Neural cell (in vitro differentiated cells): ENCODE data around the gene CEP128. TPM values are rescaled to one million over a fixed set of nuclear protein-coding genes. Genes with fewer than 3 reads are reported as not detected.

ENCODE experiments used
- H2AFZ ChIP-seq: fragments of 200-600, 300-800 bp; sonication (generic), shearing (Covaris generic); 2 replicates; pipeline ENCODE4 v1.6.0; 2014; ENCODE audit warnings: low read depth, mild to moderate bottlenecking, antibody characterized with exemption, low read length, moderate library complexity
- H3F3A ChIP-seq: fragments of 200-600 bp; shearing (Covaris generic); 2 replicates; pipeline ENCODE4 v1.6.1; 2016; ENCODE audit warnings: mild to moderate bottlenecking, moderate library complexity, mixed read lengths, antibody characterized with exemption, low read length; ENCODE audit not compliant: insufficient read depth, poor library complexity, severe bottlenecking
- H3K27ac ChIP-seq: fragments of 200-600, 300-800 bp; sonication (generic), shearing (Covaris generic); 2 replicates; pipeline ENCODE4 v1.5.1; 2014; ENCODE audit warnings: mild to moderate bottlenecking, low read length, moderate library complexity
- H3K27me3 ChIP-seq: fragments of 300-800, 200-600 bp; sonication (generic), shearing (Covaris generic); 2 replicates; pipeline ENCODE4 v1.6.0; 2014; ENCODE audit warnings: mild to moderate bottlenecking, low read depth, low read length, moderate library complexity; ENCODE audit not compliant: insufficient read depth
- H3K36me3 ChIP-seq: fragments of 300-800, 200-600 bp; sonication (generic), shearing (Covaris generic); 2 replicates; pipeline ENCODE4 v1.5.1; 2014; ENCODE audit warnings: mild to moderate bottlenecking, antibody characterized with exemption, low read length, moderate library complexity; ENCODE audit not compliant: insufficient read depth
- H3K4me2 ChIP-seq: fragments of 300-800, 200-600 bp; sonication (generic), shearing (Covaris generic); 2 replicates; pipeline ENCODE4 v1.6.0; 2014; ENCODE audit warnings: mild to moderate bottlenecking, low read length
- H3K4me3 ChIP-seq: fragments of 300-800, 200-600 bp; sonication (generic), shearing (Covaris generic); 2 replicates; pipeline ENCODE4 v1.5.1; 2014; ENCODE audit warnings: mild to moderate bottlenecking, low read length, moderate library complexity
- H3K79me2 ChIP-seq: fragments of 200-600 bp; shearing (Covaris generic); replicated peaks from 2 replicates; pipeline ENCODE4 v1.6.0; 2014; ENCODE audit warnings: mild to moderate bottlenecking, low read length, moderate library complexity; ENCODE audit not compliant: insufficient read depth
- H3K9ac ChIP-seq: fragments of 300-800, 200-600 bp; sonication (generic), shearing (Covaris generic); 2 replicates; pipeline ENCODE4 v1.6.1; 2016; ENCODE audit warnings: mild to moderate bottlenecking, low read length, mixed read lengths
- H3K9me2 ChIP-seq: fragments of 200-600 bp; shearing (Covaris generic); 2 replicates; pipeline ENCODE4 v1.6.1; 2016; ENCODE audit warnings: mild to moderate bottlenecking, low read length, mixed read lengths; ENCODE audit not compliant: insufficient read depth
- H3K9me3 ChIP-seq: fragments of 200-600, 300-800 bp; sonication (generic), shearing (Covaris generic); 2 replicates; pipeline ENCODE4 v1.6.1; 2016; ENCODE audit warnings: mild to moderate bottlenecking, mixed run types, low read length, moderate library complexity, mixed read lengths
- H4K20me1 ChIP-seq: fragments of 200-600 bp; shearing (Covaris generic); 2 replicates; pipeline ENCODE4 v1.6.1; 2016; ENCODE audit warnings: mild to moderate bottlenecking, mixed run types; ENCODE audit not compliant: insufficient read depth
- EP300 ChIP-seq: fragments of 450-650 bp; conservative IDR thresholded peaks from 2 replicates; pipeline ENCODE4 v1.6.1; 2014; ENCODE audit warnings: antibody characterized with exemption, mild to moderate bottlenecking, moderate library complexity; ENCODE audit not compliant: poor library complexity, severe bottlenecking
- EZH2 ChIP-seq: fragments of 200-600, 300-800 bp; shearing (Covaris generic), sonication (generic); IDR thresholded peaks from 2 replicates; pipeline ENCODE4 v1.6.1; 2014; ENCODE audit warnings: antibody characterized with exemption, low read length, borderline replicate concordance, mild to moderate bottlenecking; ENCODE audit not compliant: insufficient read depth, poor library complexity, severe bottlenecking
- MXI1 ChIP-seq: fragments of 450-650 bp; conservative IDR thresholded peaks from 2 replicates; pipeline ENCODE4 v1.6.1; 2014; ENCODE audit warnings: antibody characterized with exemption, mild to moderate bottlenecking; ENCODE audit not compliant: poor library complexity, severe bottlenecking
- POLR2AphosphoS5 ChIP-seq: IDR thresholded peaks from 2 replicates; pipeline ENCODE4 v1.6.1; 2012
- RAD21 ChIP-seq: fragments of 450-650 bp; conservative IDR thresholded peaks from 2 replicates; pipeline ENCODE4 v1.6.1; 2014; ENCODE audit warnings: antibody characterized with exemption, mild to moderate bottlenecking, moderate library complexity
- SMC3 ChIP-seq: fragments of 450-650 bp; conservative IDR thresholded peaks from 2 replicates; pipeline ENCODE4 v1.6.1; 2014; ENCODE audit warnings: antibody characterized with exemption, mild to moderate bottlenecking, moderate library complexity; ENCODE audit not compliant: poor library complexity
- TAF1 ChIP-seq: IDR thresholded peaks from 2 replicates; pipeline ENCODE4 v1.6.1; 2012; ENCODE audit warnings: low read depth
- polyA plus RNA-seq: library from polyadenylated mRNA; depleted of rRNA; stranded (reverse); fragments of >200 nt; gene quantifications from 2 replicates; pipeline ENCODE4 v1.2.3, GENCODE V29; 2014
- TF ChIP-seq, protein P1 (sequence below): fragments of 450-650 bp; IDR thresholded peaks from 2 replicates; pipeline ENCODE4 v1.5.1; 2014; ENCODE audit warnings: antibody characterized with exemption, mild to moderate bottlenecking, moderate library complexity; ENCODE audit not compliant: poor library complexity, severe bottlenecking
- TF ChIP-seq, protein P2 (sequence below): IDR thresholded peaks from 2 replicates; pipeline ENCODE4 v1.6.1; 2012; ENCODE audit warnings: borderline replicate concordance

The CEP128 gene
- polyA plus RNA-seq, 1 donor from 2014 or later = 5.5 TPM

DNA sequence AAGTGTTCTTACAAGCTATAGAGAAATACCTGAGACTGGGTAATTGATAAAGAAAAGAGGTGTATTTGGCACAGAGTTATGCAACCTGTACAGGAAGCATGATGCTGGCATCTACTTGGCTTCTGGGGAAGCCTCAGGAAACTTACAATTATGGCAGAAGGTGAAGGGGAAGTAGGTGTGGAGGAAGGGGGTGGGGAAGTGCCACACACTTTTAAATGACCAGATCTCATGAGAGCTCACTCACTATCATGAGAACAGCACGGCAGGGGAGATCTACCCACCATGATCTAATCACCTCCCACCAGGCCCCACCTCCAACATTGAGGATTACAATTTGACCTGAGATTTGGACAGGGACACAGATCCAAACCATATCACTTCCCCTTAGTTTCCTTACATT, 46.7 kb upstream of the CEP128 start:
- H3F3A ChIP-seq = no peaks in the 10 kb centered on the region
- no peaks in the 10 kb centered on the region for H3K36me3 ChIP-seq
- no peaks in the 10 kb centered on the region for H3K79me2 ChIP-seq
- H2AFZ ChIP-seq = no peak overlapping the region
- H3K9me2 ChIP-seq = no peaks in the 10 kb centered on the region
- no peaks in the 10 kb centered on the region for H3K27me3 ChIP-seq
- no peak overlapping the region for H3K9ac ChIP-seq
- TF ChIP-seq, protein P1, sequence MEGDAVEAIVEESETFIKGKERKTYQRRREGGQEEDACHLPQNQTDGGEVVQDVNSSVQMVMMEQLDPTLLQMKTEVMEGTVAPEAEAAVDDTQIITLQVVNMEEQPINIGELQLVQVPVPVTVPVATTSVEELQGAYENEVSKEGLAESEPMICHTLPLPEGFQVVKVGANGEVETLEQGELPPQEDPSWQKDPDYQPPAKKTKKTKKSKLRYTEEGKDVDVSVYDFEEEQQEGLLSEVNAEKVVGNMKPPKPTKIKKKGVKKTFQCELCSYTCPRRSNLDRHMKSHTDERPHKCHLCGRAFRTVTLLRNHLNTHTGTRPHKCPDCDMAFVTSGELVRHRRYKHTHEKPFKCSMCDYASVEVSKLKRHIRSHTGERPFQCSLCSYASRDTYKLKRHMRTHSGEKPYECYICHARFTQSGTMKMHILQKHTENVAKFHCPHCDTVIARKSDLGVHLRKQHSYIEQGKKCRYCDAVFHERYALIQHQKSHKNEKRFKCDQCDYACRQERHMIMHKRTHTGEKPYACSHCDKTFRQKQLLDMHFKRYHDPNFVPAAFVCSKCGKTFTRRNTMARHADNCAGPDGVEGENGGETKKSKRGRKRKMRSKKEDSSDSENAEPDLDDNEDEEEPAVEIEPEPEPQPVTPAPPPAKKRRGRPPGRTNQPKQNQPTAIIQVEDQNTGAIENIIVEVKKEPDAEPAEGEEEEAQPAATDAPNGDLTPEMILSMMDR = no peak
- TF ChIP-seq EP300 (no peak), TAF1 (no peak), SMC3 (no peak), MXI1 (no peak), EZH2 (no peak), POLR2AphosphoS5 (no peak), RAD21 (no peak)
- TF ChIP-seq, protein P2, sequence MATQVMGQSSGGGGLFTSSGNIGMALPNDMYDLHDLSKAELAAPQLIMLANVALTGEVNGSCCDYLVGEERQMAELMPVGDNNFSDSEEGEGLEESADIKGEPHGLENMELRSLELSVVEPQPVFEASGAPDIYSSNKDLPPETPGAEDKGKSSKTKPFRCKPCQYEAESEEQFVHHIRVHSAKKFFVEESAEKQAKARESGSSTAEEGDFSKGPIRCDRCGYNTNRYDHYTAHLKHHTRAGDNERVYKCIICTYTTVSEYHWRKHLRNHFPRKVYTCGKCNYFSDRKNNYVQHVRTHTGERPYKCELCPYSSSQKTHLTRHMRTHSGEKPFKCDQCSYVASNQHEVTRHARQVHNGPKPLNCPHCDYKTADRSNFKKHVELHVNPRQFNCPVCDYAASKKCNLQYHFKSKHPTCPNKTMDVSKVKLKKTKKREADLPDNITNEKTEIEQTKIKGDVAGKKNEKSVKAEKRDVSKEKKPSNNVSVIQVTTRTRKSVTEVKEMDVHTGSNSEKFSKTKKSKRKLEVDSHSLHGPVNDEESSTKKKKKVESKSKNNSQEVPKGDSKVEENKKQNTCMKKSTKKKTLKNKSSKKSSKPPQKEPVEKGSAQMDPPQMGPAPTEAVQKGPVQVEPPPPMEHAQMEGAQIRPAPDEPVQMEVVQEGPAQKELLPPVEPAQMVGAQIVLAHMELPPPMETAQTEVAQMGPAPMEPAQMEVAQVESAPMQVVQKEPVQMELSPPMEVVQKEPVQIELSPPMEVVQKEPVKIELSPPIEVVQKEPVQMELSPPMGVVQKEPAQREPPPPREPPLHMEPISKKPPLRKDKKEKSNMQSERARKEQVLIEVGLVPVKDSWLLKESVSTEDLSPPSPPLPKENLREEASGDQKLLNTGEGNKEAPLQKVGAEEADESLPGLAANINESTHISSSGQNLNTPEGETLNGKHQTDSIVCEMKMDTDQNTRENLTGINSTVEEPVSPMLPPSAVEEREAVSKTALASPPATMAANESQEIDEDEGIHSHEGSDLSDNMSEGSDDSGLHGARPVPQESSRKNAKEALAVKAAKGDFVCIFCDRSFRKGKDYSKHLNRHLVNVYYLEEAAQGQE = no peak
- H3K9me3 ChIP-seq = no peaks in the 10 kb centered on the region
- H3K4me2 ChIP-seq = no peak overlapping the region
- H3K4me3 ChIP-seq = no peak overlapping the region
- no peak overlapping the region for H3K27ac ChIP-seq
- H4K20me1 ChIP-seq = no peaks in the 10 kb centered on the region

DNA sequence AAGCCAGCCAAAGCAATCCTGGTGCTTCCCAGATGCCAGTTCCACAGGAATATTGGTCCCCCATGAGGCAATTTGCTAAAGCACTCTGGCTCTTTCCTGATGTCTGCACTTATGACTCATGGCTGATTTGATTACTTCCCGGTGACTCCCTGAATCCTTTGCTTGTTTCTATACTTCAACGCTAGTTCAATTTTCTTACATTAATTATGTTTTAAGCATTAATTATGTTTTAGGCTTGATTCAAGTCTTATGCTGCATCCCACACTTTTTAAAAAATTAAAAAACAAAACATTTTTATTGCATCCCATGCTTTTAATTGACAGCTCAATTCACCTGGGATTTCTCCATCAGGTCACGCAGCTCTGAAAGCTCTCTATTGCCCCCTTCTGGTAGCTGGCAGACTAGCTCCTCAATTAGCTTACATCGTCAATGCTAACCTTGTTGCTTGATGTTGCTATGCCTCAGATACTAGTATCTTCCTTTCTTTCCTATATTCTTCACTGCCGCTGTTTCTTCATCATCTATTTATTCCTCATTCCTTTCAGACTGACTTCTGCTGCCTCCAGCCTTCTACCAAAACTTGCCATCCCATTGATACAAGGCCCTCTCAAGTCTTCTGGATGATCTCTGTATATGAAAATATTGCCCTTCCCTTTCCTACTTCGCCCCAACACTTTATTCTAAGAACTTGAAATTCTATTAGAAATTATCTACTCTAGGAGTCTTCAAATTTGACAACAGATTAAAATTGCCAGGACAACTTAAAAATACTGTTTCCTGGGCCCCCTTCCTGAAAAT, 45.9 kb upstream of the CEP128 start:
- no peaks in the 10 kb centered on the region for H3K79me2 ChIP-seq
- H3K27ac ChIP-seq = no peak overlapping the region
- H3K9me3 ChIP-seq = no peaks in the 10 kb centered on the region
- no peaks in the 10 kb centered on the region for H3K36me3 ChIP-seq
- H3K9me2 ChIP-seq = no peaks in the 10 kb centered on the region
- no peak overlapping the region for H3K9ac ChIP-seq
- no peak overlapping the region for H2AFZ ChIP-seq
- no peaks in the 10 kb centered on the region for H3F3A ChIP-seq
- no peak for TF ChIP-seq MXI1
- TF ChIP-seq EZH2 = no peak
- TF ChIP-seq TAF1 = no peak
- TF ChIP-seq, protein P2 = peak; percentile 99
- TF ChIP-seq POLR2AphosphoS5 = peak; percentile 34
- peak; percentile 72 for TF ChIP-seq RAD21
- TF ChIP-seq SMC3 = peak; percentile 74
- TF ChIP-seq, protein P1 = peak; percentile 84
- TF ChIP-seq EP300 = no peak
- H3K4me2 ChIP-seq = no peak overlapping the region
- no peak overlapping the region for H3K4me3 ChIP-seq
- no peaks in the 10 kb centered on the region for H3K27me3 ChIP-seq
- no peaks in the 10 kb centered on the region for H4K20me1 ChIP-seq
